GM12892 (cell line): ENCODE measurements around the gene HHIPL1.

ENCODE experiments used
- POLR2A ChIP-seq: IDR thresholded peaks from 2 replicates; pipeline ENCODE4 v1.6.1; 2011; ENCODE audit warnings: low read depth, low read length, control low read depth
- POLR2AphosphoS5 ChIP-seq: IDR thresholded peaks from 2 replicates; pipeline ENCODE4 v1.6.1; 2011; ENCODE audit warnings: low read depth, low read length, control low read depth
- TAF1 ChIP-seq: IDR thresholded peaks from 2 replicates; pipeline ENCODE4 v1.6.1; 2011; ENCODE audit warnings: low read depth, mild to moderate bottlenecking, control low read depth, low read length, borderline replicate concordance

DNA sequence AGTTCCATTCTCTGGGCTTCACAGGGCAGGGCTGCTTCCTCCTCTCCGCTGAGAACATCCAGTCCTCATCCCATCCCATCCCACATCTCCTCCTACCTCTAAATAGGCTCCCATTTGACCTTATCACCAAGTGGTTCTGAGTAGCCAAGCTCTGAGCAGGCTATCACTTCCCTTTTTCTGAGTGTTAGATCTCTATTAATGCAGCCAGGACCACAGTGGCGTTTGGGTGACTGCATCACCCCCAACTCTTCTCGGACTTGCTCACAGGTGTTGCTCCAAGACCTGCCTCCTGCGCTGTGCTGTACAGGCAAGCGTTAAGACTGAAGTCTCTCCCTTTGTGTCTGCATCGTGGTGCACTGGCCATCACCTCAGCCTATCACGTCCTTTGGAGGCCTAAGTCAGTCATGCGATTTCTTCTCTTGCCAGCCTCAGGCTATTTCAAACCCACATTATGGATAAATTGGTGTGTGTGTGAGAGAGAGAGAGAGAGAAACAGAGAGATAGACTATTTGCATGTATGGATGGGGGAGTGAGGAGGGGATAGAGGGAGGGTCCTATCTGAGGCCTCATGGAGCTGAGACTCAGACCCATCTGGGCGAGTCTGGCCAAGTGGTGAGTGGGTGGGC lies 12.4 kb upstream of the HHIPL1 start:
- TF ChIP-seq TAF1 (no peak), POLR2AphosphoS5 (no peak), POLR2A (no peak)
